K562 (cell line): ENCODE results near the gene MAGEB2. TPM values are rescaled to one million over a fixed set of nuclear protein-coding genes. Genes with fewer than 3 reads are reported as not detected.

ENCODE experiments used
- BMI1 ChIP-seq: fragments of 150-350 bp; IDR thresholded peaks from 2 replicates; pipeline ENCODE4 v1.6.1; 2014; ENCODE audit warnings: low read length
- CBFA2T2 ChIP-seq: fragments of 450-650 bp; conservative IDR thresholded peaks from 2 replicates; pipeline ENCODE4 v1.6.1; 2017; ENCODE audit warnings: mild to moderate bottlenecking
- CUX1 ChIP-seq: fragments of 200-800 bp; sonication (Bioruptor generic); IDR thresholded peaks from 2 replicates; pipeline ENCODE4 v1.6.1; 2016; ENCODE audit warnings: missing genetic modification characterization, missing compliant biosample characterization
- ELK1 ChIP-seq: sonication (generic); formaldehyde crosslinking; IDR thresholded peaks from 2 replicates; pipeline ENCODE4 v1.8.1; 2022; ENCODE audit warnings: missing genetic modification reagents
- HDAC2 ChIP-seq: fragments of 450-650 bp; IDR thresholded peaks from 2 replicates; pipeline ENCODE4 v1.6.1; 2016; ENCODE audit warnings: mild to moderate bottlenecking
- ID3 ChIP-seq, 2 experiments: fragments of 250-450 bp in 1 of 2; fragments of 450-650 bp in 1 of 2; sonication (Bioruptor Pico) in 1 of 2; IDR thresholded peaks; 2 replicates each; pipeline versions ENCODE4 v1.6.1 to v1.8.0; 2016 to 2021; ENCODE audit warnings: mild to moderate bottlenecking in 2 of 2, moderate library complexity in 2 of 2, missing compliant biosample characterization in 1 of 2, missing genetic modification characterization in 1 of 2
- KAT2B ChIP-seq: IDR thresholded peaks from one replicate; pipeline ENCODE4 v1.6.1; 2012; ENCODE audit warnings: low read depth, mild to moderate bottlenecking, control low read depth, inconsistent platforms, low read length, moderate library complexity
- KAT8 ChIP-seq: fragments of 450-650 bp; IDR thresholded peaks from 2 replicates; pipeline ENCODE4 v1.6.1; 2016; ENCODE audit warnings: low read depth, mild to moderate bottlenecking
- MTA1 ChIP-seq: fragments of 450-650 bp; IDR thresholded peaks from 2 replicates; pipeline ENCODE4 v1.6.1; 2017; ENCODE audit warnings: borderline replicate concordance
- NCOA2 ChIP-seq, 2 experiments: fragments of 450-650 bp; IDR thresholded peaks; 2 replicates each; pipeline ENCODE4 v1.6.1; 2018; ENCODE audit warnings: mild to moderate bottlenecking in 2 of 2, moderate library complexity in 1 of 2; ENCODE audit not compliant: partially characterized antibody in 2 of 2
- PCBP1 ChIP-seq: fragments of 200-400 bp; formaldehyde crosslinking; IDR thresholded peaks from 2 replicates; pipeline ENCODE4 v1.6.1; 2018; ENCODE audit warnings: mild to moderate bottlenecking, low read depth, low read length; ENCODE audit not compliant: poor library complexity, severe bottlenecking
- RAD51 ChIP-seq: fragments of 450-650 bp; IDR thresholded peaks from 2 replicates; pipeline ENCODE4 v1.7.1; 2016; ENCODE audit warnings: low read depth, mild to moderate bottlenecking, borderline replicate concordance
- RFX1 ChIP-seq: fragments of 450-650 bp; IDR thresholded peaks from 2 replicates; pipeline ENCODE4 v1.6.1; 2016; ENCODE audit warnings: mild to moderate bottlenecking, moderate library complexity
- ZBTB1 ChIP-seq: sonication (generic); formaldehyde crosslinking; IDR thresholded peaks from 2 replicates; pipeline ENCODE4 v1.8.1; 2023; ENCODE audit warnings: missing genetic modification reagents, low read depth, mild to moderate bottlenecking, borderline replicate concordance
- ZKSCAN3 ChIP-seq: fragments of 250-450 bp; sonication (Bioruptor Pico); IDR thresholded peaks from 2 replicates; pipeline ENCODE4 v1.4.0; 2020
- ZNF174 ChIP-seq: fragments of 250-450 bp; sonication (Bioruptor Pico); IDR thresholded peaks from 2 replicates; pipeline ENCODE4 v1.4.0; 2020; ENCODE audit warnings: mild to moderate bottlenecking
- ZNF24 ChIP-seq: fragments of 450-650 bp; IDR thresholded peaks from 2 replicates; pipeline ENCODE4 v1.6.1; 2016
- ZSCAN29 ChIP-seq: fragments of 450-650 bp; IDR thresholded peaks from 2 replicates; pipeline ENCODE4 v1.6.1; 2017
- ZSCAN32 ChIP-seq: fragments of 450-650 bp; formaldehyde crosslinking; IDR thresholded peaks from 2 replicates; pipeline ENCODE4 v1.4.0; 2020; ENCODE audit warnings: mild to moderate bottlenecking, moderate library complexity
- polyA plus RNA-seq, 8 experiments: library from polyadenylated mRNA; depleted of rRNA in 4 of 8; stranded (reverse) in 5 of 8; unstranded in 3 of 8; fragments of >200 nt; fragmentation: Nextera tagmentation in 2 of 8; fragmentation: Illumina TruSeq in 1 of 8; extraction: Ambion mirVana in 2 of 8; extraction: Trizol in 1 of 8; gene quantifications; 2 replicates each; pipeline versions ENCODE4 v1.2.1 to v1.2.3, GENCODE V29; 2011 to 2014; ENCODE audit warnings: inconsistent platforms in 1 of 8, missing spikeins in 1 of 8
- total RNA-seq, 7 experiments: library from RNA; depleted of rRNA in 6 of 7; stranded (reverse); fragments of >200 nt in 6 of 7; fragmentation: Illumina TruSeq in 2 of 7; extraction: Trizol in 2 of 7; gene quantifications; 2 replicates each; pipeline versions ENCODE4 v1.2.1 to v1.2.3, GENCODE V29; 2011 to 2021; ENCODE audit warnings: low replicate concordance in 1 of 7
- TF ChIP-seq, protein P1 (sequence below): fragments of 250-450 bp; sonication (Bioruptor Pico); IDR thresholded peaks from 2 replicates; pipeline ENCODE4 v1.8.0; 2021; ENCODE audit warnings: moderate library complexity, mild to moderate bottlenecking, inconsistent platforms
- TF ChIP-seq, protein P2 (sequence below): fragments of 450-650 bp; IDR thresholded peaks from 2 replicates; pipeline ENCODE4 v1.6.1; 2016

The MAGEB2 gene
- total and polyA plus RNA-seq, 9 of the 15 experiments (the other 6 are each of a cell fraction or from before 2014, with no cell fraction given), result 21.6 to 277 (median 88.8) TPM

GRCh38 chrX:30217465-30217864 lies 2.1 kb downstream of the MAGEB2 start (continued):
- TF ChIP-seq CUX1 (no peak), ZSCAN29 (no peak), ZBTB1 (CRISPR knock-in tag) (no peak), PCBP1 (no peak), MTA1 (no peak), ZSCAN32 (no peak), HDAC2 (no peak), KAT2B (no peak), ZNF24 (no peak), NCOA2 (IDR thresholded peaks at IDR 0.05; ENCODE audit: partially characterized antibody in 2 of 2) (no peak), BMI1 (no peak), KAT8 (no peak), ELK1 (no peak), CBFA2T2 (peak; percentile 34; the same call in 1 of the 2 replicates), ZKSCAN3 (CRISPR knock-in tag) (no peak), RAD51 (no peak), ZNF174 (CRISPR knock-in tag) (no peak), RFX1 (0 out of 2 replicates have a peak, but pooled peaks have one; percentile 7), ID3 (CRISPR knock-in tag; IDR thresholded peaks at IDR 0.05) (no peak), ID3 (tag; IDR thresholded peaks at IDR 0.05) (no peak)
- TF ChIP-seq, protein P1, sequence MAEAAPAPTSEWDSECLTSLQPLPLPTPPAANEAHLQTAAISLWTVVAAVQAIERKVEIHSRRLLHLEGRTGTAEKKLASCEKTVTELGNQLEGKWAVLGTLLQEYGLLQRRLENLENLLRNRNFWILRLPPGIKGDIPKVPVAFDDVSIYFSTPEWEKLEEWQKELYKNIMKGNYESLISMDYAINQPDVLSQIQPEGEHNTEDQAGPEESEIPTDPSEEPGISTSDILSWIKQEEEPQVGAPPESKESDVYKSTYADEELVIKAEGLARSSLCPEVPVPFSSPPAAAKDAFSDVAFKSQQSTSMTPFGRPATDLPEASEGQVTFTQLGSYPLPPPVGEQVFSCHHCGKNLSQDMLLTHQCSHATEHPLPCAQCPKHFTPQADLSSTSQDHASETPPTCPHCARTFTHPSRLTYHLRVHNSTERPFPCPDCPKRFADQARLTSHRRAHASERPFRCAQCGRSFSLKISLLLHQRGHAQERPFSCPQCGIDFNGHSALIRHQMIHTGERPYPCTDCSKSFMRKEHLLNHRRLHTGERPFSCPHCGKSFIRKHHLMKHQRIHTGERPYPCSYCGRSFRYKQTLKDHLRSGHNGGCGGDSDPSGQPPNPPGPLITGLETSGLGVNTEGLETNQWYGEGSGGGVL (CRISPR knock-in tag), result no peak
- TF ChIP-seq, protein P2, sequence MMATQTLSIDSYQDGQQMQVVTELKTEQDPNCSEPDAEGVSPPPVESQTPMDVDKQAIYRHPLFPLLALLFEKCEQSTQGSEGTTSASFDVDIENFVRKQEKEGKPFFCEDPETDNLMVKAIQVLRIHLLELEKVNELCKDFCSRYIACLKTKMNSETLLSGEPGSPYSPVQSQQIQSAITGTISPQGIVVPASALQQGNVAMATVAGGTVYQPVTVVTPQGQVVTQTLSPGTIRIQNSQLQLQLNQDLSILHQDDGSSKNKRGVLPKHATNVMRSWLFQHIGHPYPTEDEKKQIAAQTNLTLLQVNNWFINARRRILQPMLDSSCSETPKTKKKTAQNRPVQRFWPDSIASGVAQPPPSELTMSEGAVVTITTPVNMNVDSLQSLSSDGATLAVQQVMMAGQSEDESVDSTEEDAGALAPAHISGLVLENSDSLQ, result no peak
